Left renal cortex interstitium (tissue), 4 donors: ENCODE data around the gene FNDC4. TPM values are rescaled to one million over a fixed set of nuclear protein-coding genes. Genes with fewer than 3 reads are reported as not detected.
A peak's percentile ranks its signal among the peaks of the same experiment; 100 is the strongest.
"Not testable (repeated sequence)": the region's sequence is repeated elsewhere in the genome, so short reads cannot be mapped to it uniquely, and the experiment has no call there.

Experiments
- DNase-seq, 4 donors: peaks; one replicate each; pipeline ENCODE4 v3.0.0-alpha.2; 2013; ENCODE audit warnings: low read depth in 4 of 4, low spot score in 2 of 4, missing footprints in 1 of 4
- polyA plus RNA-seq, 4 donors: library from polyadenylated mRNA; unstranded; fragments of 120-200 nt; gene quantifications; one replicate each; pipeline ENCODE4 v1.2.1, GENCODE V29; 2013; ENCODE audit not compliant: insufficient read length in 4 of 4

Gene FNDC4, protein sequence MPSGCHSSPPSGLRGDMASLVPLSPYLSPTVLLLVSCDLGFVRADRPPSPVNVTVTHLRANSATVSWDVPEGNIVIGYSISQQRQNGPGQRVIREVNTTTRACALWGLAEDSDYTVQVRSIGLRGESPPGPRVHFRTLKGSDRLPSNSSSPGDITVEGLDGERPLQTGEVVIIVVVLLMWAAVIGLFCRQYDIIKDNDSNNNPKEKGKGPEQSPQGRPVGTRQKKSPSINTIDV
- polyA plus RNA-seq: 10 to 100 TPM in 1 of 4 donors, 1 to 10 TPM in 3; 7.1 to 10.9 (median 8.8) TPM

- DNase-seq: peak in 1 of 4 donors; percentile 10
Measured at GRCh38 chr2:27494944-27495554, at the start of gene FNDC4. Gene FNDC4 (minus strand): TSS chr2:27495200. CDS start chr2:27494679, 521 bp downstream.

DNA sequence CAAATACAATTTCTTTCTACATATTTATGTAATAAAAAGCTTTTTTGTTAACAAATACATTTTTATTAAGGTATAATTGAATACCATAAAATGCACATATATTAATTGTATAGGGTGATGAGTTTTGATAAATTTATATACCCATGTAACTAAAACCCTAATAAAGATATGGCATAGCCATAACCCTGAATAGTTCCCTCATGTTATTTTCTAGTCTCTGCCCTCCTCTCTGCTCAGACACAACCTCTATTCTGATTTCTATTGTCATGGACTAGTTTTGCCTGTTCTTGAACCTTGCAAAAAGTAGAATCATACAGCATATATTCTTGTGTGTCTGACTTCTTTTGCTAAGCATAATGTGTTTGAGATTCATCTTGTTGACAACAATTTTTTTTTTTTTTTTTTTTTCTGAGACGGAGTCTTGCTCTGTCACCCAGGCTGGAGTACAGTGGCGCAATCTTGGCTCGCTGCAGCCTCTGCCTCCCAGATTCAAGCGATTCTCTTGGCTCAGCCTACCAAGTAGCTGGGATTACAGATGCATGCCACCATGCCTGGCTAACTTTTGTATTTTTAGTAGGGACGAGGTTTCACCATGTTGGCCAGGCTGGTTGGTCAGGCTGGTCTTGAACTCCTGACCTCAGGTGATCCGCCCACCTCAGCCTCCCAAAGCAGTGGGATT lies 49.3 kb upstream of the FNDC4 start:
- no peak for DNase-seq

GRCh38 chr2:27539649-27540048 lies 44.6 kb upstream of the FNDC4 start:
- not testable (repeated sequence) for DNase-seq

DNA sequence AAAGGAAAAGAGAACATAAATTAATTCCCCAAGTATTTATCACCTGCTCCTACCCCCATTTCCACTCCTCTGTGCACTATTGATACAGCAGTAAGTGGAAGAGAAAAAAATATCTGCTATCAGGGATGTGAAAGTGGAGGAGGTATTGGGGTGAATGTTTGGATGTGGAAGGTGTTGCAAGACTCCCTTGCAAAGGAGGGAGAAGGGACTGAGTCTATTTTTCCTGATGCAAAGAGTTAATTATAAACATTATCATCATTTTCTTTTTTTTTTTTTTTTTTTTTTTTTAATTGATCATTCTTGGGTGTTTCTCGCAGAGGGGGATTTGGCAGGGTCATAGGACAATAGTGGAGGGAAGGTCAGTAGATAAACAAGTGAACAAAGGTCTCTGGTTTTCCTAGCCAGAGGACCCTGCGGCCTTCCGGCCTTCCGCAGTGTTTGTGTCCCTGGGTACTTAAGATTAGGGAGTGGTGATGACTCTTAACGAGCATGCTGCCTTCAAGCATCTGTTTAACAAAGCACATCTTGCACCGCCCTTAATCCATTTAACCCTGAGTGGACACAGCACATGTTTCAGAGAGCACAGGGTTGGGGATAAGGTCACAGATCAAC lies 43.9 kb upstream of the FNDC4 start:
- DNase-seq: not testable (repeated sequence)

DNA sequence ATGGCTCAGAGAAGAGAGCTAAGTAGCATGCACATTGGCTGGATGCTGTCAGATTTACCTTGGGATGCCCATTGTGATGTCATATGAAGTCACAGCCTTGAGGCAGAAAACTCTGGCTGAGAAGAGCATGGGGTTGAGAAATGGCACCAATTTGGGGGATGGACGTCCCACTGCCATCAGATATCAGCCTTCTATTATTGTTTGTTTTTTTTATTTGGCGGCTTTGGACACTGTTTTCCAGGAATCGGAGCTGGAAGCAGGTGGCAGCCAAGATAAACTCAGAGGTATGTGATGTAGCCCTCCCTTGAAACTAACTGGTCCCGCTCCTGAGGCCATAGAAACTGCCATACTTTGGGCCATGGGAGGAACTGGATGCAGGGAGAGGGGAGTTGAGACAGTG lies 42.3 kb upstream of the FNDC4 start:
- no peak for DNase-seq

GRCh38 chr2:27531983-27532382 lies 37.0 kb upstream of the FNDC4 start:
- DNase-seq: no peak

DNA sequence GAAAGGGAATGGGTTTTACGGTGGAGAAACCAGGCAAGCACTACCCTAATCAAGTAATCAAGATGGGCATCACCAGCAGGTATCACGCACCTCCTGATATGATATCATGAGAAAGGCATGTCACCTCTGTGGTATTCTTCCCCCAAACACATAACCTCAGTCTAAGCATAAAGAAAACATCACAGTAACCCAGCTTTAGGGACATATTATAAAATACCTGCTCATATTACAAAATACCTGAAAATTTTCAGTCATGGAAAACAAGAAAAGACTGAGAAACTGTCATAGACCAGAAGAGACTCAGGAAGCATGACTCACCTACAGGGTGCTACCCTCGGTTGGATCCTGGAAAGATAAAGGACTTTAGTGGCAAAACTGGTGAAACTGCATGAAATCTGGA lies 32.2 kb upstream of the FNDC4 start:
- no peak for DNase-seq

GRCh38 chr2:27522400-27522945 lies 27.5 kb upstream of the FNDC4 start:
- no peak for DNase-seq

- no peak for DNase-seq
Measured at GRCh38 chr2:27520316-27520715, 25.3 kb upstream of the FNDC4 start.

DNA sequence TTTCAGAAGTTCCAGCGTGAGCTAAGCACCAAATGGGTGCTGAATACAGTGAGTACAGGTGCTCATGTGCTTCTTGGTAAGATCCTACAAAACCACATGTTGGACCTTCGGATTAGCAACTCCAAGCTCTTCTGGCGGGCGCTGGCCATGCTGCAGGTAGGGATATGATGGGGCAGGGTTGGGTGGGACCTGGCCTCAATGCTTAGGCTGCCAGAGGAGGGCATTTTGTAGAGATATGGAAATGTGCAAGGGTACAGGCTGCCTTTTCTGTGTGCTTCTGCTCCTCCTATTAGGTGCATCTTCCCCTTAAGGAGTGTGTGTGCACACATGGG lies 23.7 kb upstream of the FNDC4 start:
- DNase-seq: no peak

GRCh38 chr2:27518113-27518781 lies 23.2 kb upstream of the FNDC4 start:
- DNase-seq: no peak

GRCh38 chr2:27509326-27509725 lies 14.3 kb upstream of the FNDC4 start:
- no peak for DNase-seq

- DNase-seq: no peak
Measured at GRCh38 chr2:27507293-27507692, 12.3 kb upstream of the FNDC4 start.

- no peak for DNase-seq
Measured at GRCh38 chr2:27506587-27506986, 11.6 kb upstream of the FNDC4 start.

DNA sequence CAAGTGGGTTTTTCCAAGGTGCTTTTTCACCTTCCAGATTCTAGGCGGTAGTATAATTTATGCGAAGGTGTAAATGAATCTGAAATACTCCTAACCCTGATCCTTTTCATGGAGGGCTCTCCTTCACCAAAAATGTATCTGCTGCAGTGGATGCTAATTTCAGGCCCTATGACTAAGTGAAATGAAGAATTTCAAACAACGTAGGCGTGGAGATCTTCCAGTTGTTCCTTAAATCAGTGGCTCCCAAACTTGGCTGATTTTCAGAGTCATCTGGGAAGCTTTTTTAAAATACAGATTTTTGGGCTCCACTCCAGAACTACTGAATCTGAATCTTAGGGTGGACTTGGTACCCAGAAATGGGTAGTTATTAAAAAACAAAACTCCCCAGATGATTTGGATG lies 7.1 kb upstream of the FNDC4 start:
- DNase-seq: no peak

- DNase-seq: no peak
Measured at GRCh38 chr2:27501042-27501441, 6.0 kb upstream of the FNDC4 start.

DNA sequence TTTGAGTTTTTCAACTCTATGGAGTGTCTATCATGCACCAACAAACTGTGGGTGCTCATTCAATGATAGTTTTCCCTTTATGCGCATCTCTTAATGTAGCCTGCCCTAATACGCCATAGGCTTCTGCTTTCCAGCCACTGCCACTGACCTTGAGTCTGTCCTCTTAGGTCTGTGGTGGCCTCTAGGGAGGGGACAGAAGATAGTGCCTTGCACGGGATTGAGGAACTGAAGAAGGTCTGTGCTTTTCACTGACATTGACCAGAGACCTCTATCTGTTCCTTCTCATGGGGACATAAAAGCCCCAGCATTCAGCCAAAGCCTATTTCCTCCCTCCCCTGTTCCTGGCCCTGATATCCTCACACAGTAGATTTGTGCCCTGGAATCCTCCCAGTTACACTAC lies 4.0 kb upstream of the FNDC4 start:
- DNase-seq: no peak

DNA sequence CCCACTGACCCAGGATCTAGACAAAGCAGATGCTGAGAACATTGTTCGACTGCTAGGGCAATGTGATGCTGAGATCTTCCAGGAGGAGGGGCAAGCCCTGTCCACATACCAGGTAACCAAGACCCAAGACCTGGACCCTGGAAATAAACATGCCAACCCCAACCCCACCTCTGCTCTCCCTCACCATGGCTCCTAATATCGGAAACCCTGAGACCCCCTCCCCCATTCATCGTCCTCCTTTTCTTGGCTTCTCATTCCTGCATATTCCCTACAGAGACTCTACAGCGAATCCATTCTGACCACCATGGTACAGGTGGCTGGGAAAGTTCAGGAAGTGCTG lies 2.3 kb upstream of the FNDC4 start:
- no peak for DNase-seq

GRCh38 chr2:27496357-27497287 lies 1.6 kb upstream of the FNDC4 start, which contains the start of gene GCKR:
Gene GCKR (plus strand): TSS chr2:27496839. CDS start chr2:27496905, 66 bp downstream.
- DNase-seq: no peak
